Suprapubic skin (tissue), 4 donors: Measurements from ENCODE around the gene EPHA2.

ENCODE experiments used
- EP300 ChIP-seq: sonication (generic); formaldehyde crosslinking; IDR thresholded peaks from one replicate; pipeline ENCODE4 v1.6.1; 2017; ENCODE audit warnings: antibody characterized with exemption
- POLR2AphosphoS5 ChIP-seq, 3 donors: sonication (generic); formaldehyde crosslinking; IDR thresholded peaks; one replicate each; pipeline ENCODE4 v1.6.1; 2017; ENCODE audit warnings: antibody characterized with exemption in 3 of 3
- TF ChIP-seq, protein P1 (sequence below), 2 donors: fragments of 200-600 bp in 1 of 2; fragments of 450-650 bp in 1 of 2; sonication (generic) in 1 of 2; IDR thresholded peaks; one replicate each; pipeline ENCODE4 v1.5.1; 2016 to 2019; ENCODE audit warnings: antibody characterized with exemption in 2 of 2, mild to moderate bottlenecking in 1 of 2, moderate library complexity in 1 of 2

GRCh38 chr1:16151196-16151994 lies 4.5 kb downstream of the EPHA2 start:
- TF ChIP-seq, protein P1, sequence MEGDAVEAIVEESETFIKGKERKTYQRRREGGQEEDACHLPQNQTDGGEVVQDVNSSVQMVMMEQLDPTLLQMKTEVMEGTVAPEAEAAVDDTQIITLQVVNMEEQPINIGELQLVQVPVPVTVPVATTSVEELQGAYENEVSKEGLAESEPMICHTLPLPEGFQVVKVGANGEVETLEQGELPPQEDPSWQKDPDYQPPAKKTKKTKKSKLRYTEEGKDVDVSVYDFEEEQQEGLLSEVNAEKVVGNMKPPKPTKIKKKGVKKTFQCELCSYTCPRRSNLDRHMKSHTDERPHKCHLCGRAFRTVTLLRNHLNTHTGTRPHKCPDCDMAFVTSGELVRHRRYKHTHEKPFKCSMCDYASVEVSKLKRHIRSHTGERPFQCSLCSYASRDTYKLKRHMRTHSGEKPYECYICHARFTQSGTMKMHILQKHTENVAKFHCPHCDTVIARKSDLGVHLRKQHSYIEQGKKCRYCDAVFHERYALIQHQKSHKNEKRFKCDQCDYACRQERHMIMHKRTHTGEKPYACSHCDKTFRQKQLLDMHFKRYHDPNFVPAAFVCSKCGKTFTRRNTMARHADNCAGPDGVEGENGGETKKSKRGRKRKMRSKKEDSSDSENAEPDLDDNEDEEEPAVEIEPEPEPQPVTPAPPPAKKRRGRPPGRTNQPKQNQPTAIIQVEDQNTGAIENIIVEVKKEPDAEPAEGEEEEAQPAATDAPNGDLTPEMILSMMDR (IDR thresholded peaks at IDR 0.05) = no peak
- TF ChIP-seq POLR2AphosphoS5 (IDR thresholded peaks at IDR 0.05) (no peak), EP300 (no peak)
